Glomerular visceral epithelial cell (primary cell): Measurements from ENCODE around the gene SUGCT.

Experiments used
- DNase-seq: peaks from one replicate; pipeline ENCODE4 v3.0.0-alpha.2; 2016; ENCODE audit errors: extremely low spot score

SUGCT gene

GRCh38 chr7:40870108-40870507 is 735.3 kb downstream of the SUGCT start:
- peak; percentile 18 for DNase-seq

GRCh38 chr7:40873248-40873647 is 738.4 kb downstream of the SUGCT start:
- DNase-seq = no peak

DNA sequence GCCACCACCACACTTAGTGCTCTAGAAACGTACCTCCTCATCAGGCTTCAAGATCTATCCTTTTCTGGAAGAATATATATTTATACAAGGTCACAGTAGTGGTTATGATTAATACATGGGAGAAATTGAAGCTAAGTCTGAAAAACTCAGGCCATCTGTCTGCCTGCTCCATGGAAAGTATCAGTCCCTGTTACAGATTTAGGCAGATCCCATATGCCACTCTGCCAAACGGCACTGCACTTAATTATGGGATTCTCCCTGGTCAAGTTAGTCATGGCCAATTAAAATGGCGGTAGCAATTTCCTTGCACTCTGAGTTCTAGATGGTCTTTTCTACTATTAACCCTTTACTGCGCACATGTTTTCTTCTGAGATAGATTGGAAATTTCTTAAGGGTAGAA is 740.0 kb downstream of the SUGCT start:
- DNase-seq = no peak

GRCh38 chr7:40876601-40877000 is 741.8 kb downstream of the SUGCT start:
- no peak for DNase-seq

- no peak for DNase-seq
Observed at GRCh38 chr7:40879941-40880543, 745.2 kb downstream of the SUGCT start.

- no peak for DNase-seq
Observed at GRCh38 chr7:40880581-40880980, 745.8 kb downstream of the SUGCT start.

- no peak for DNase-seq
Observed at GRCh38 chr7:40881405-40881926, 746.7 kb downstream of the SUGCT start.

GRCh38 chr7:40882071-40882658 is 747.4 kb downstream of the SUGCT start:
- DNase-seq = no peak

DNA sequence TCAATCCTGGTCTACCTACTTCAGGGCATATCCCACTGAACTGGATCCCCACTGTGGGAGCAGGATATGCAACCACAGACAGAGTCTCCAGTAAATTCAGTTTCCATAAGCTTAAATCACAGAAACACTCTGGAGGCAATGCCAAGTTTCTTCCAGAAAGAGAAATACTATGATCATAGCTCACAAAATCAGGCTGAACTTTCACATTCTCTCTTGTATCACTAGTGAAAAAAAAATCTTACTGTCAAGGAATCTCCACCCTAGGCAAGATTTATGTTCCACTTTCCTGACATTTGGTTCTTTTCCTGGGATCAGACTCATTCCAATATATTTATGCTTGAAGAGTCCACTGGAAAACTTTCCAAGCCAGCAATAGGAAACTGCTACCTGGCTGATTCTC is 749.0 kb downstream of the SUGCT start:
- DNase-seq = no peak

- peak; percentile 11 for DNase-seq
Observed at GRCh38 chr7:40884241-40884640, 749.4 kb downstream of the SUGCT start.

- DNase-seq = peak; percentile 53
Observed at GRCh38 chr7:40885503-40885902, 750.7 kb downstream of the SUGCT start.

GRCh38 chr7:40887099-40887498 is 752.3 kb downstream of the SUGCT start:
- no peak for DNase-seq

- DNase-seq = no peak
Observed at GRCh38 chr7:40888499-40888898, 753.7 kb downstream of the SUGCT start.

DNA sequence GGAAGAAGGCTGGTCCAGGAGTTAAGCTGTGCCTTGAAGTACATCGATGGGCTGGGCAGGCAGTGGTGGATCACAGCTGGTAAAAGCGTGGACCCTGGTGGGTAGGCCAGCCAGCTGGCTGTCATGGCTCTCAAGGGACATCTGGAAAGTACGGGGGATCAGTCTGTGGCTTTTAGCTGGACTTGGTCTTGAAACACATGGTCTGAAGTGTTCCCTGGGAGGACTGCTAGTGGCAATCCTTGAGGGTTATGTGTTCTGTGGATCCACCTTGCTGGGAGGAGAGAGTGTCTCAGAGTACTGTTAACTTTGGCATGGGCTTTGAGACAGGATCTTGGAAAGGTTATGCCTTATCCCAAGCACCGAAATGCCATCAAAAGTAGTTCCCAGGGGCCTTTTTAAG is 754.3 kb downstream of the SUGCT start:
- DNase-seq = no peak

DNA sequence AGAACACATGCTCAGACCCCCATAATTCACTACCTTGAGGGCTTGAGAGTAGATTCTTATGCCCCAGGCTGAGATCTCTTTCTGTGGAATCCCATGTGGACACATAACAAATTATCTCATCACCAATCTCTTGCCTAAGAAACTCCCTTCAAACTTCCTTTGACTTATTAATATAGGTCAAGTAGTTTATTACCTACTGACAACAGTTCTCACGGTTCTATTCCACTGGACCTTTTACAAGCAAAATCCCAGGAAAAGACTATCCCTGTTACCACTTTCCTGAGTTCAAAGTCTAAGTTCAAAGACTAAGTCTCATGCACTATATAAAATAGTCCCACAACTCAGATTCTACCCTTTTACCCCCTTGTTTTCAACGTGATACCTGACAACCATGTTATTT is 754.7 kb downstream of the SUGCT start:
- DNase-seq = no peak

GRCh38 chr7:40890088-40890692 is 755.4 kb downstream of the SUGCT start:
- DNase-seq = no peak

GRCh38 chr7:40891232-40891631 is 756.4 kb downstream of the SUGCT start:
- DNase-seq = no peak

- no peak for DNase-seq
Observed at GRCh38 chr7:40899151-40899550, 764.3 kb downstream of the SUGCT start.

DNA sequence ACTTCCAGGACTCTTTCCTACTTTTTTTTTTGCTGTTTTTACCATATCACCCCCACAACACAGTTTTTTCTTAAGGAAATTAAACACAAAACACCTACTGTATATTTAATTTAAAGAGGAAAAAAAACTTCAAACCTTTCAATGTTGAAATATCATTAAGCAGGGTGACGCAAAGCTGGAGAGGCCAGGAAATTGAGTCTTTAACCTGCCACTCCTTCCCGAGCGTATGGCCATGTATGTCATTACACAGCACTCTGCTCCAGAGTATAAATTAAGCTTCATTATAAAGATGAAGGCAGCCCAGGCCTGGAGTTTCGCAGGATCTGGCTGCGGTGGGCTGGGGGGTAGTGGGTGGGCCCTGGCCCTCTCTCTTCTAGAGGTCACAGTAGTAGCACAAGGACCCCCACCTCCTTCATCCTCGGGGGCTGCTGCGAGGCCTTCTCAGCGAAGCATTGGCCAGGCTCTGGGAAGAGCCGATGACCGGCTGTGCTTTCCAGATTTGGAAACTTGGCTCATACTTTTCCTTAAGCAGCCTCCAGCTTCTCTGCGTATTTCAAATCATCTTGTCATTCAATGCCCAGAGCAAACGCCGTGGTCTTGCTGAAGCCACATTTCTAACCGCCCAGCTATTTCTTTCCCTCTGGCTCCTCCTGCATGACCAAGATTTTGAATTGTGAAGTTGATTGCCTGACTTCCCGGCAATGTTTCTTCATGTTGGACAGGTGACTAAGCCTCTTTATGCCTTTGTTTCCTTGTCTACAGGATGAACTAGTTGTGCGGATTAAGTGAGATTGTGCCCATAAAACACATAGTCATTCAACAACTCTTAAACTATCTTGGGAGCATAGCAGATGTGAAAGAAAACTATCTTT is 765.1 kb downstream of the SUGCT start:
- no peak for DNase-seq

GRCh38 chr7:40903872-40904271 is 769.1 kb downstream of the SUGCT start:
- no peak for DNase-seq

- no peak for DNase-seq
Observed at GRCh38 chr7:40907286-40907685, 772.5 kb downstream of the SUGCT start.

DNA sequence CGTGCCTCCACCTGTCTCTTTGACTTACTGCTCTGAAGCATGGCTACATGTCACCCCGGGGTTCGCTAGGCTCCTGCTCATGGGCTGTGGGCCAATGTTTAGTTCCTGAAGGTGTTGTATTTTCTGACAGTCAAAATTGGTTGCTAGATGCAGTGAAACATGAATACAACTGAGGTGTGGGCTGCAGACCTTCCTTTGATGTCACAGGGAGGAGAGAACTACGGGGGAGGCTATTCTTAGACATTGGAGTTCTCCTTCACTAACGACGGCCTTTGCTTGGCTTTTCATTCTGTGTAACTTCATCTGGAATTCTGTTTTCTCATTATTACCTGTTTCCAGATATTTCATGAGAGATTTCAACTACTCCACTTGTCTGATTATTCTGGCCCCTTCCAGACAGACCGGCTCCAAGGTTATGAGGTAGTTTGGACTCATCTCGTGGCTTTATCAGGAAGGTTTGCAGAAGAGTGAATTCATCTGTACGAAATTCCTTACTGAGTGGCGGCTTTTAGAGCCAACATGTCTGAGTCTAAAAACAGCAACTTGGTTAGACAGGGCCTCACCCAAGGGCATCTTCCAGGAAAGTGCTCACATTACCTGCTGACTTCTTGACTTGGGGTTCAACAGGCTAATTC is 774.7 kb downstream of the SUGCT start:
- DNase-seq = no peak
